Measurements from ENCODE around the gene TFIP11. TPM values are rescaled to one million over a fixed set of nuclear protein-coding genes. Genes with fewer than 3 reads are reported as not detected.

TFIP11 gene
- total and polyA plus RNA-seq, 2 of the 13 experiments (the other 11 are each of a cell fraction or from before 2014, with no cell fraction given) = 15.4 to 22.8 TPM

- no peak for FAIRE-seq
- H4K20me1 ChIP-seq (ENCODE audit: insufficient read depth, low read length) = no peaks in the 10 kb centered on the region
- no peaks in the 10 kb centered on the region for H3K9me3 ChIP-seq (ENCODE audit: low read length)
- DNase-seq (ENCODE audit: low spot score) = no peak
- BruUV-seq (replicated peaks) = no TSS peak
- H3K4me1 ChIP-seq (ENCODE audit: insufficient read depth, low read length) = peaks cover 25% of the 10 kb centered on the region
- WGBS (ENCODE audit: low lambda C conversion rate) = 96% methylated on average over 9 of the region's 9 CpGs
- no peaks in the 10 kb centered on the region for H3K79me2 ChIP-seq (ENCODE audit: insufficient read depth, low read length)
- intact Hi-C loops (cut with micrococcal nuclease; ENCODE audit: unreplicated experiment) (no loop called here), in situ Hi-C loops (cut with HindIII; ENCODE audit: extremely low pct_ligation_motif_present, low pct_unique_long_range_greater_than_20kb) (no loop called here)
- H3K9ac ChIP-seq (ENCODE audit: insufficient read depth, low read depth, low read length) = no peak overlapping the region
- peaks cover 29 to 82% of the 10 kb centered on the region in 2 experiments for H3K36me3 ChIP-seq (replicated peaks in 1 of 2; ENCODE audit: control insufficient read depth in 1 of 2, insufficient read depth in 2 of 2, low read length in 2 of 2)
- no peak for ATAC-seq
- no peak overlapping the region for H3K27ac ChIP-seq (ENCODE audit: extremely low read length, insufficient read depth, low read length)
- H3K4me3 ChIP-seq (replicated peaks in 1 of 3; ENCODE audit: insufficient read depth in 1 of 3, low read depth in 2 of 3, low read length in 3 of 3) = no peak overlapping the region
- no peak overlapping the region for H2AFZ ChIP-seq (ENCODE audit: low read length)
- TF ChIP-seq TCF7L2 (IDR thresholded peaks at IDR 0.05; ENCODE audit: low read depth, low read length) (no peak), TSC22D2 (CRISPR knock-in tag; IDR thresholded peaks at IDR 0.05; ENCODE audit: borderline replicate concordance) (no peak), RBM22 (optimal IDR thresholded peaks at IDR 0.05; ENCODE audit: low read length) (peak; percentile 23), POLR2A (IDR thresholded peaks at IDR 0.05; ENCODE audit: insufficient read depth in 1 of 2, low read depth in 2 of 2, low read length in 2 of 2) (0 out of 4 replicates have a peak, but pooled peaks of 1 of the 2 experiments have one; percentile 35), HNRNPUL1 (IDR thresholded peaks at IDR 0.05; ENCODE audit: low read depth, low read length) (no peak)
- TF ChIP-seq, protein P1, sequence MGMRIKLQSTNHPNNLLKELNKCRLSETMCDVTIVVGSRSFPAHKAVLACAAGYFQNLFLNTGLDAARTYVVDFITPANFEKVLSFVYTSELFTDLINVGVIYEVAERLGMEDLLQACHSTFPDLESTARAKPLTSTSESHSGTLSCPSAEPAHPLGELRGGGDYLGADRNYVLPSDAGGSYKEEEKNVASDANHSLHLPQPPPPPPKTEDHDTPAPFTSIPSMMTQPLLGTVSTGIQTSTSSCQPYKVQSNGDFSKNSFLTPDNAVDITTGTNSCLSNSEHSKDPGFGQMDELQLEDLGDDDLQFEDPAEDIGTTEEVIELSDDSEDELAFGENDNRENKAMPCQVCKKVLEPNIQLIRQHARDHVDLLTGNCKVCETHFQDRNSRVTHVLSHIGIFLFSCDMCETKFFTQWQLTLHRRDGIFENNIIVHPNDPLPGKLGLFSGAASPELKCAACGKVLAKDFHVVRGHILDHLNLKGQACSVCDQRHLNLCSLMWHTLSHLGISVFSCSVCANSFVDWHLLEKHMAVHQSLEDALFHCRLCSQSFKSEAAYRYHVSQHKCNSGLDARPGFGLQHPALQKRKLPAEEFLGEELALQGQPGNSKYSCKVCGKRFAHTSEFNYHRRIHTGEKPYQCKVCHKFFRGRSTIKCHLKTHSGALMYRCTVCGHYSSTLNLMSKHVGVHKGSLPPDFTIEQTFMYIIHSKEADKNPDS (CRISPR knock-in tag; IDR thresholded peaks at IDR 0.05) = no peak
- no peaks in the 10 kb centered on the region for H3K27me3 ChIP-seq (ENCODE audit: control insufficient read depth in 1 of 2, insufficient read depth in 2 of 2, low read length in 2 of 2)
- POLR2A ChIA-PET = interaction anchor here (1.1 kb wide), 1 partner anchor 9 kb away, joined by 4 read pairs; the partner anchor contains the start of genes HPS4 and SRRD
- CTCF ChIA-PET (ENCODE audit: low intra/inter-chr PET ratio, low total read pairs) = no interaction called here
- no peak overlapping the region for H3K4me2 ChIP-seq (ENCODE audit: low read depth, low read length)
Observed at GRCh38 chr22:26492220-26492619, 20.1 kb downstream of the TFIP11 start.

Data from HepG2 (cell line).